Measurements from ENCODE around the gene DHODH.
"Not testable (repeated sequence)": the region's sequence is repeated elsewhere in the genome, so short reads cannot be mapped to it uniquely, and the experiment has no call there.

Gene DHODH

GRCh38 chr16:72072514-72073342 is 64.2 kb downstream of the DHODH start:
- FAIRE-seq (no peak), DNase-seq (ENCODE audit: insufficient read length, low spot score) (no peak)
- no peak for TF ChIP-seq CTCF (IDR thresholded peaks at IDR 0.05; ENCODE audit: insufficient read depth, missing control alignments)

GRCh38 chr16:72073560-72074230 is 65.2 kb downstream of the DHODH start:
- FAIRE-seq (no peak), DNase-seq (ENCODE audit: insufficient read length, low spot score) (no peak)
- no peak for TF ChIP-seq CTCF (IDR thresholded peaks at IDR 0.05; ENCODE audit: insufficient read depth, missing control alignments)

- not testable (repeated sequence) for DNase-seq (ENCODE audit: insufficient read length, low spot score); FAIRE-seq
These were observed 66.5 kb downstream of the DHODH start for GRCh38 chr16:72075067-72075466.

Data from D721Med (cell line).